UCSD-AML1 (cell line): ENCODE results near the gene CCDC186.

Source experiments
- DNase-seq: peaks from one replicate; lab custom pipeline; 2025; ENCODE audit not compliant: unreplicated experiment; lab: John Stamatoyannopoulos, UW

Gene CCDC186

DNA sequence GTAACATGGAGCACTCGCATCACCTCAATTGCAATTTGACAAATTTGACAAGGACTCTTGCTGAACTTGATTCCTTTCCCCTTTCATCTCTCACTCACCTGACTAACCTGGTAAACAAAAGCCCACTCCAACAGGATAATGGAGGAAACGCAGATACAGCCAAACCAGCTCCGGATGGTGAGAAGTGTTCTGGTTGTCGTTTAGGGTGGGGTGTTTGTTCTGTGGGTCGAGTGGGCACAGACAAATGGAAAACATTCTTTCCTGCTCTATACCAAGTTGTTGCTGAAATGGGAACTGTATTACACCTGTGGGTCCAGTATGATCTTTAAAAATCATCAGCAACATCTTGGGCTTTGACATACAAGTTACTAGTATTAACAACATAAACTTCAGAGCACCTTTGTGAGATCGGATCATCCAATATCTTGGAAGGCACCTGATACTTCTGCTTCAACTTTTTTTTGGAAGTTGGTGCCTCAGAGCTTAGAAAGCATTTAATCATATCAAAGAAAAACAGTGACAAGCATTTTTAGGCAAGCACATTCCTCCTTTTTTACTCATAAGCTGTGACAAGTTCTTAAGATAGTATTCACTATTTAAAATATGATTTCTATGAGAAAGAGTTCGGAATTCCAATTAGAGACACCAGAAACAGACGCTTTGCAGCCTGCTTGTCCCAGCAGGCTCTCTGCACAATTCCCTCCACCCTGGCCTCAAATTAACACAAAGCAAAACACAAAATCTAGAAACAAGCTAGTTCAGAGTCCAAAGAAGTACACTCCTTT lies 58.1 kb downstream of the CCDC186 start:
- DNase-seq = no peak

DNA sequence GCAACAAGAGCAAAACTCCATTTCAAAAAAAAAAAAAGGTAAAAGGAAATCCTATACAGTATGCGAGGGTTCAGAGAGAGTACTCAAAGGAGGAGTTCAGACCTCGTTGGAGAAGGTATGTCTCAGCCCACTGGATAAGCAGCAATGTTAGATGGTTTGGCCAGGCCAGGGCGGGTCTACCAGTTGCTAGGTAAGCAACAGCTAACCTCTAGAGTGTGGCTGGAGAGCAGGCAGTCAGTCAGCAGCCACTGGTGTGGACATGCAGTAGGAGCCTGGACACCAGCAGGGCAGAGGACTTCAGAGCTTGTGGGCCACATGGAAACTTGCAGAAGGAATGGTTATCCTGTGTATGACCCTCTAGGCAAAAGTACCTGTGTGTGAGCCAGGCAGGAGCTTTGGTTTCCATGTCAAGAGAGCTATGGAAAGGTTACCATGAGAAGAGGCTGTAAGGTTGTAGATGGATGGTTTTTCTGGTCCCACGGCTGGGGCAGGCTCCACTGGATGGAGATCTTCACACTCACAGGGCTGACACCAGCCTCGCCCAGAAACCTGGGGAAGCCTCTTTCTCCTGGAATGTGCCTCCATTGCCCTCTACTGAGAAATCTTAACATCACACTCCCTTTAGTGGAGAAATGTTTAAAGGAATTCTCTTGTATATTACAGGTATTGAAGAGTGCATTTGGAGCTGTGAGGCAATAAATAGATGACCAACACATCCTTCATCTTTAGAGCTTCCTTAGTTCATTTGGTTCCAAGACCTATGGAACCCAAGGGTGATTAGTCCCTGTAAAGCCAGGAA lies 63.6 kb downstream of the CCDC186 start:
- no peak for DNase-seq

GRCh38 chr10:114103284-114103683 lies 70.7 kb downstream of the CCDC186 start:
- no peak for DNase-seq

GRCh38 chr10:114102256-114102655 lies 71.7 kb downstream of the CCDC186 start:
- no peak for DNase-seq

DNA sequence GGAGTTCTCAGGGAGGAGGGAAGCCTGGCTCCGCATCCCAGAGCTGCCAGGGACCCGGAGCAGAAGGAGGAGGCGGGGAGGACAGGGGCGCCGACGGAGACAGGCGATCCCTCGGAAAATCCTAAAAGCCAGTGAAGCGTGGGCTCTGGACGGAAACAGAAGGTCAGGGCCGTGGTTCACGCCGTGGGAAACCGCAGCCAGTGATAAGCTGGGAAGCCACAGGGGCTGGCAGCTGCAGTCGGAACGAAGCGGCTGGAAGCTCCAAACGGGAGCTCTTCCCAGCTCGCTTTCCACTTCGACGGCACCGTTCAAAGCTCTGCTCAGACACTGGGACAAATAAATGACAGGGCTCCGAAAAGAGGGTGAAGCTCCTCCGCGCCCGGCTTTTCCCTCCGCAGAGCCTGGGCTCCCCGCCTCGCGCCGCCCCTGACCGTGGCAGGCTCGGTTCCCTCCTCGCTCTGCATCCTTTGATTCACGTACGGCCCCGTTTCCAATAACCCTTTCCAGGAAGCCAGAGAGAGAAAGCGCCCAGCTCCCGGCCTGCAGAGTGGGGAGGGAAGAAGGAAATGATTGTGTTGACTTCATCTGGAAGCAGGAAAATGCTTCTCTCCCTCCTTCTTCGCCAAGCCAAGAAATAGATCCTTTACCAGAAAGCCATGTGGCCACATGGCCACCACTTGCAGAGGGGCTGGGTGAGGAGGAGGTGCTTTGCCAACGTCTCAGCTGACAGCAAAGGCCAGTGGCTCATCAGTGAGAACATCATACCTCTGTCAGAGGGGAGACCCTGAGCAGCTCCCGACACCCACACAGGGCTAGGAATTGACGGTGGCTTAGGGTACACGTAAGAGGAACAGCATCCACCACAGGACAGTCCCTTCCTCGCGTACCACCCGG lies 72.9 kb downstream of the CCDC186 start:
- DNase-seq = peak; percentile 63

- peak; percentile 46 for DNase-seq
Observed at GRCh38 chr10:114096864-114097263, 77.1 kb downstream of the CCDC186 start.

DNA sequence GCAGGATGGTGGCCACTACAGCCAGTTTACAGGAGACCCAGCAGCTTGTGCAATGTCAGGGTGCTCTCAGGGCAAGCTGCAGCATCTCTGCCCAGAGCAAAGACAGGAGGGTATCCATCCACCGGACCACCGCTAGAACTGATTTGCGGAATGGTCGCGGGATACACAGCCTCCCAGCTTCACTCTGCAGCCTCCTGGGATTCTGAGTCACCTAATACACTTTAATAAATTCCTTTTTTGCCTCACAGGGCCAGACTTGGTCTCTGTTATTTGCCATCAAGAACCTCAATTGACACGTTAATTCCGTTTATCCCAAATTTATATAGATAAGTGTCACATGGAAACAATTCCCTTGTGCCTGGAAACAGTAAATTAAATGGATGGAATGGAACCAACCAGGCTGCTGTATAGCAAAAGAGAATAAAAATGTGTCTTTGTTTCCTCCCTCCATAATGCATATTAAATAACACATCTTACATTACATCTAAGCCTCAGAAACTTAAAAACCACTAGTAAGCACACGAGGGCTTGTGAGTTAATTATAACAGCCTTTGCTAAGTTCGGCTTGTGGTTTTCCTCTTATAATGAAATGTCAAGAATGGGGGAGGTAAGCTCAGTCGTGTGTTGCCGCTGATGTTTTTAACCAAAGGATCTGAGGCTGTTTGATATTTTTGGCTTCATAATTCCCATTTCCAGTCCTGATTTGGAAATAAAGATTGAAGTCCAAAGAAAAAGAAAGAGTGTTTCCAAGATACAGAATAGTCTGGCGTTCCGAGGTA lies 78.3 kb downstream of the CCDC186 start:
- no peak for DNase-seq

GRCh38 chr10:114094795-114095194 lies 79.2 kb downstream of the CCDC186 start:
- no peak for DNase-seq

DNA sequence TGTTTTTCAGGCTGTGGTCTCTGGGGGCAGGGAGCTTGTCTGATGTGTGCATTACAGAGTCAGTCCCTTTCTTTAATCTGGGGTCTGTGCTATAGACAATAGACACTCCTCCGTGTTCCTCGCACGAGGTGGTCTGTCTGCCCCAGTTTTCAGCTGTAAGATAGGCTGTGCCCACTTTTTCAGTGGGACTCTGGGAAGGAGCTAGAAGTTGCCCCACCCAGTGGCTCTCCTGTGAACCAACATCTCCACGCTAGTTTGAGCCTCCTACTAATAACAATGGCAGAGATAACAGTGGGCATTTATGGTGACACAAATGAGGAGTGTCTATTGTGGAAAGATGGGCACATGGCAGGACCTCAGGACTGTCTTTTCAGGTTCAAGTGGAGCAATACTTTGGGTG lies 86.3 kb downstream of the CCDC186 start:
- no peak for DNase-seq

DNA sequence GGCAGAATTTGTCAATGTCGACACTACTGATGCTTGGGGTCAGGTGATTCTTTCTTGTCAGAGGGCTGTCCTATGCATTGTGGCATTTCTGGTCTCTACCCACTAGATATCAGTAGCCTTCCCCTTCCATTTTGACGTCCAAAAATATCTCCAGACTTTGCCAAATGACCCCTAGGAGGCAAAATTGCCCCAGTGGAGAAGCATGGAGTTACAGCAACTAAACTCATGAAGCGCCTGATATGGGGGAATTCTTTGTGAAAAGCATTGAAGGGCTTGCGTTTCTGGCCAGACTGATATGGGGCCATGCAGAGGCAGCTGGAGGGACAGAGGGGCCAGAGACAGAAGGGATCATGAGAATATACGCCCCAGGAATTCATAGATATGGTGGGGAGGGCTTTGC lies 86.7 kb downstream of the CCDC186 start:
- no peak for DNase-seq

DNA sequence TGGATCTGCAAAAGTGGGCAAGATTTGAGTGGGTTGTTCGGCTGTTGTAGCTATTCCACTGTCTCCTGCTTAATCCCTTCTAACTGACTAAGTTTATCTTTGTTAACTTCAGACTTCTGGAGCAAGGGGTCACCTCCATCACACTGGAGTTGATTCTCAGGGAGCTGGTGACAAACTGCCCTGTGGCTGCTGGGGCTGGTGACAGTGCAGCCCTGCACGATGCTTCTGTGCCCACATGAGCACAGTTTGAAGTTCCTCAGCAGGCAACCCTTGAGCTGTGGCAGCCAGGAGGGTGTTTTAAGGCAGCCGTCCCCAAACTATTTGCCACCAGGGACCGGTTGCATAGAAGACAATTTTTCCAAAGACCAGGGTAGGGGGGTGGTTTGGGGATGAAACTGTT lies 89.8 kb downstream of the CCDC186 start:
- no peak for DNase-seq

GRCh38 chr10:114083040-114083439 lies 91.0 kb downstream of the CCDC186 start:
- no peak for DNase-seq

- DNase-seq = no peak
Observed at GRCh38 chr10:114081911-114082583, 92.0 kb downstream of the CCDC186 start.

DNA sequence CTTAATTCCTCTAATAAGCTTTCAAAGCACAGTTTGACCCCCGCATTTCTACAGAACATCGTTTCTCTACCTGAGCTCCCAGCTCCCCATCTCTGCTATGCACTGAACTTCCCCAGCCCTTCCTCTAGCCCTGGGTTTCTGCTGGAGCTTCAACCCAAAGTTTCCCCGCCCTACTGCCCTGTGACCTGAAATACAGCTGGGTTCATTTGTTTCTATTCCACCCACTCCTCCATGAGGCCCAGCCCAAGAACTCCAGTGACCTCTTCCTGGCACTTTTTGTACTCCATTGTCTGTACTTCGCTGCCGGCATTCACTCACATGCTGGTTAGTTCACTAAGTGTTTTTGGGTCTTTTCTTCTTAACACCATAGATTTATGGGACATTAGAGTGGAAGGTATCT lies 94.6 kb downstream of the CCDC186 start:
- DNase-seq = no peak

DNA sequence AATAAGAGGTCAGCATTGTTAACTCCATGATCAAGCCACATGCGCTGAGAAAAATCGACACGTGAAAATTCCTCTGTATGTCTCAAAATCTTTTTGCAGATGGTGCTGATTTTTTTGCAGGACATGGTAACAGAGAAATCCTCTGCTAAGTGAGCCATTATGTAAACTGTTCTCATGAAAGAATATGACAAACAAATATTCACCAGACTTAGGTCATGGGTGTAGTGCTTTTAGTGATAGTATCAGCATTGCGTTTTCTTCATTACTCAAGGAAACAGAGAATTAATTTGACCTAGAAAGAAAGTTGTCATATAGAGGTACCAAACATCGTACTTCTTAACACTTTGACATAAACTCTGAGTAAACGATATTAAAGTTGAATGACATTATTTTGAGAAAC lies 95.7 kb downstream of the CCDC186 start:
- no peak for DNase-seq

GRCh38 chr10:114077815-114078219 lies 96.2 kb downstream of the CCDC186 start:
- DNase-seq = no peak

DNA sequence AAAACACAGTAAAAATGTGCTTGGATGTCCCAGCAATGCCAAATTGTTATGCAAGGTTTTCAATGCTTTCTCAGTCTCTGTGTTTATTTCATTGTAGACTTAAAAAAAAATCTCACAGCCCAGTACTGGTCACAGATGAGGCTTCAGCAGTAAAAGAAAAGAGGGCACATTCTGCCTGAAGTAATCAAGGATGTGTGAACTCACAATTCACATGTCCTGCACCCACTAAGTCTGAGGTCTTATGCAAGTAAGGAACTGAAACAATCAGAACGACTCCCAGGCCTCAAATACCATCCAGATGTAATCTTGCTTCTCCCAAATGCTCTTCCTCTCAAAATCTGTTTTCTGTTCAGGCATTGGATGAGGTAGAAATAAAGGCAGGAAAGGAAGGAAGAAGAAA lies 96.7 kb downstream of the CCDC186 start:
- DNase-seq = no peak

DNA sequence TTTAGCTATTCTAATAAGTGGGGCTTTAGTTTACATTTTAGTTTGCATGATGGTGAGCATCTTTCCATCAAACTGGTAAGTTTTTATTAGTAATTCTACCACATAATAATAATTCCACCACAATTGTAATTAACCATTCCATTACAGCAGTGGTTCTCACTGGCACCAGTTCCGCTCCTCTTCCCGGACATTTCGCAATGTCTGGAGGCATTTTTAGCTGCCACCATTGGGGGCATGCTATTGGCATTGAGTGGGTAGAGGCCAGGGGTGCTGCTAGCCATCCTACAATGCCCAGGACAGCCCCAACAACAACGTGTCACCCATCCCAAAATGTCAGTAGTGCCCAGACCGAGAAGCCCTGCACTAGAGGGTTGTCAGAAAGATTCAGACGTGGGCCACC lies 98.9 kb downstream of the CCDC186 start:
- no peak for DNase-seq

DNA sequence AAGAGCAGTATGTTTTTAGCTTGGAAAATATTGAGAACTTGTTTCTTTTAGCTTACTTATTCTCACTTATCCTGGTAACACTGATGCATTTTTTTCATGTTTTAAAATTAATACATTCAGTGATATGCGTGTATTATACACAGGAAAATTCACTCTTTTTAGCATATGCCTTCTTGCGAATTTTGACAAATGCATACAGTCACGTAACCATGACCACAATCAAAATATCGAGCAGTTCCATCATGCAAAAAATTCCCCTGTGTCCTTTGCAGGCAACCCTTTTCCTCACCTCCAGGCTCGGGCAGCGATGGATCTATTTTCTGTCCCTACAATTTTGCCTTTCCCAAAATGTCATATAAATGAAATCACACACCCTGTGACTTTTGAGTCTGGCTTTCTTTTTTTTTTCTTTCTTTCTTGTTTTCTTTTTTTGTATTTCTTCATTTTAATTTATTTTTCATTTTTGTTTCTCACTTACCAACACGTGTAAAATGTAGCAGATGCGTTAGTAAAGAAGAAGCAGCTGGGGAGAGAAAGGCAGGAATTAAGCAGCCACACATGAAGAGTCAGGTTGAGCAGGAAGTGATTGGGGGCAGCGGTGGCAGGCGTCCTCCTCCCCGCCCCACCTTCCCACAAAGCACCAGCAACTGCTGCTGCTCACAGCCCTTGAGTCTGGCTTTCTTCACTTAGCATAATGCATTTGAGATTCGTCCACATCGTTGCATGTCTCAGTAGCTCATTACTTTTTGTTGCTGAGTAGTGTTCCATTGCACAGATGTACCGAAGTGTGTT lies 100.4 kb downstream of the CCDC186 start:
- peak; percentile 51 for DNase-seq
